Thymus (tissue), 14 donors: ENCODE measurements around the gene PDPR. TPM values are rescaled to one million over a fixed set of nuclear protein-coding genes. Genes with fewer than 3 reads are reported as not detected.
"Not testable (repeated sequence)": the region's sequence is repeated elsewhere in the genome, so short reads cannot be mapped to it uniquely, and the experiment has no call there.

Source experiments
- DNase-seq, 9 donors: peaks; one replicate each; pipeline ENCODE4 v3.0.0-alpha.2; 2013; ENCODE audit warnings: low spot score in 9 of 9, low read depth in 6 of 9, missing footprints in 1 of 9
- H3K27ac ChIP-seq, 2 donors: one replicate each; pipeline ENCODE4 v1.5.1; 2013; ENCODE audit warnings: control low read depth in 1 of 2, low read depth in 1 of 2, low read length in 1 of 2, mild to moderate bottlenecking in 1 of 2, moderate library complexity in 1 of 2
- H3K27me3 ChIP-seq, 2 donors: one replicate each; pipeline ENCODE4 v1.5.1; 2013; ENCODE audit warnings: low read length in 1 of 2; ENCODE audit not compliant: control insufficient read depth in 2 of 2, insufficient read depth in 1 of 2
- H3K36me3 ChIP-seq, 2 donors: one replicate each; pipeline ENCODE4 v1.5.1; 2013; ENCODE audit warnings: low read length in 1 of 2, mild to moderate bottlenecking in 1 of 2, moderate library complexity in 1 of 2; ENCODE audit not compliant: control insufficient read depth in 2 of 2, insufficient read depth in 2 of 2
- H3K4me1 ChIP-seq, 2 donors: one replicate each; pipeline ENCODE4 v1.5.1; 2013; ENCODE audit warnings: low read length in 2 of 2; ENCODE audit not compliant: control insufficient read depth in 2 of 2, insufficient read depth in 2 of 2
- H3K4me3 ChIP-seq, 2 donors: one replicate each; pipeline ENCODE4 v1.5.1; 2013; ENCODE audit warnings: low read length in 2 of 2, control low read depth in 1 of 2, mild to moderate bottlenecking in 1 of 2
- H3K9me3 ChIP-seq, 2 donors: one replicate each; pipeline ENCODE4 v1.5.1; 2013; ENCODE audit warnings: low read length in 1 of 2, mild to moderate bottlenecking in 1 of 2; ENCODE audit not compliant: control insufficient read depth in 2 of 2, insufficient read depth in 1 of 2
- WGBS: extraction: QIAGEN DNeasy Blood & Tissue Kit; methylation state at CpG from one replicate; pipeline ENCODE4 v1.1.7; 2013; 5-methylcytosine and 5-hydroxymethylcytosine counted together
- long read RNA-seq, 10 donors: transcript quantifications; one replicate each; lab custom pipeline, GENCODE V29; 2026
- polyA plus RNA-seq: library from polyadenylated mRNA; stranded (reverse); fragments of 200-250 nt; gene quantifications from one replicate; pipeline ENCODE4 v1.2.3, GENCODE V29; 2013
- total RNA-seq: library from RNA; stranded (reverse); fragments of 120-200 nt; gene quantifications from one replicate; pipeline ENCODE4 v1.2.4, GENCODE V29; 2013
- donor health status: healthy.

PDPR gene
- total RNA-seq: 8.4 TPM
- 10.1 TPM for polyA plus RNA-seq
- long read RNA-seq, donor 1: 0 reads
- long read RNA-seq, donor 2: 0 reads
- long read RNA-seq, donor 3, full-length matches to known transcripts: 1 of 1 reads
- long read RNA-seq, donor 3, partial matches to known transcripts: 0 of 1 reads
- long read RNA-seq, donor 3, other reads (novel, unspliced or antisense): 0 of 1 reads
- long read RNA-seq, donor 4: 0 reads
- long read RNA-seq, donor 5, full-length matches to known transcripts: 1 of 1 reads
- long read RNA-seq, donor 5, partial matches to known transcripts: 0 of 1 reads
- long read RNA-seq, donor 5, other reads (novel, unspliced or antisense): 0 of 1 reads
- long read RNA-seq, donor 6: 0 reads
- long read RNA-seq, donor 7: 0 reads
- long read RNA-seq, donor 8: 0 reads
- long read RNA-seq, donor 9, partial matches to known transcripts: 18 of 18 reads
- long read RNA-seq, donor 9, other reads (novel, unspliced or antisense): 0 of 18 reads
- long read RNA-seq, donor 10: 0 reads

- not testable (repeated sequence) for H3K4me1 ChIP-seq, H3K9me3 ChIP-seq, H3K27me3 ChIP-seq, H3K36me3 ChIP-seq
- H3K27ac ChIP-seq: peak within 1 kb of the TSS in 1 of 2 donors; percentile 36
- under 1% methylated on average over 81 of the region's 88 CpGs for WGBS
- DNase-seq: peak; percentile 34 to 94 (median 82)
- peak within 1 kb of the TSS; percentile 62 to 66 for H3K4me3 ChIP-seq
Measured at GRCh38 chr16:70113982-70114826, at the start of gene PDPR. Gene PDPR (plus strand): TSS chr16:70114332. CDS start chr16:70120493, 6,161 bp downstream.

DNA sequence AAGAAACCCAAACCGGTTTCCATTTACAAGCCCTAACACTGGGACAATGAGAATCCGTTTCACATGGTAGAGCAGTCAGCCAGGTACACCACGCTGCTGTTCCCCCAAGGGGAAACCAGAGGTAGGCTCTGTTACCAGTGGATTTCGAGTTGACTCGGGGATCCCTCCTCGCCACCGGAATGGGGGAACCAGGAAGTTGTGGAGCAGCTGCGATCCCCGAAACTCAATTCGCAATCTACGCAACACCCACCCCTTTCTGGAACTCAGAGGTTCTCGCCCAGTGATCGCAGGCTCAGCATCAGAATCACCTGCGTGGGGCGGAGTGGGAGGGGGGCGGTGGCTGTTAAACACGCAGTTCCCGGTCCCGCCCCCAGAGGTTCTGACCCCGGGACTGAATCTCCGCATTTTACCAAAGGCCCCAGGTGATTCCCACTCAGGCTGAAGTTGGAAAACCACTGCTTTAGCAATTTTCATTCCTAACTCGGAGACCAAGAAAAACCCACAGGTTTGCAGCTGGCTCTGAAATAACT lies 49.2 kb upstream of the PDPR start:
- H3K4me1 ChIP-seq, H3K27me3 ChIP-seq, H3K9me3 ChIP-seq, H3K27ac ChIP-seq, H3K36me3 ChIP-seq: not testable (repeated sequence)
- peak in 7 of 9 donors; percentile 0 to 32 (median 11) for DNase-seq
- 3% methylated on average over 22 of the region's 22 CpGs for WGBS
- peak overlapping the region; percentile 49 to 63 for H3K4me3 ChIP-seq

- DNase-seq, H3K27me3 ChIP-seq, H3K4me1 ChIP-seq, H3K36me3 ChIP-seq, H3K9me3 ChIP-seq: not testable (repeated sequence)
- peak overlapping the region; percentile 49 to 63 for H3K4me3 ChIP-seq
- peak overlapping the region in 1 of 2 donors; percentile 42 for H3K27ac ChIP-seq
- under 1% methylated on average over 33 of the region's 40 CpGs for WGBS
Measured at GRCh38 chr16:70065376-70065745, 48.8 kb upstream of the PDPR start.

DNA sequence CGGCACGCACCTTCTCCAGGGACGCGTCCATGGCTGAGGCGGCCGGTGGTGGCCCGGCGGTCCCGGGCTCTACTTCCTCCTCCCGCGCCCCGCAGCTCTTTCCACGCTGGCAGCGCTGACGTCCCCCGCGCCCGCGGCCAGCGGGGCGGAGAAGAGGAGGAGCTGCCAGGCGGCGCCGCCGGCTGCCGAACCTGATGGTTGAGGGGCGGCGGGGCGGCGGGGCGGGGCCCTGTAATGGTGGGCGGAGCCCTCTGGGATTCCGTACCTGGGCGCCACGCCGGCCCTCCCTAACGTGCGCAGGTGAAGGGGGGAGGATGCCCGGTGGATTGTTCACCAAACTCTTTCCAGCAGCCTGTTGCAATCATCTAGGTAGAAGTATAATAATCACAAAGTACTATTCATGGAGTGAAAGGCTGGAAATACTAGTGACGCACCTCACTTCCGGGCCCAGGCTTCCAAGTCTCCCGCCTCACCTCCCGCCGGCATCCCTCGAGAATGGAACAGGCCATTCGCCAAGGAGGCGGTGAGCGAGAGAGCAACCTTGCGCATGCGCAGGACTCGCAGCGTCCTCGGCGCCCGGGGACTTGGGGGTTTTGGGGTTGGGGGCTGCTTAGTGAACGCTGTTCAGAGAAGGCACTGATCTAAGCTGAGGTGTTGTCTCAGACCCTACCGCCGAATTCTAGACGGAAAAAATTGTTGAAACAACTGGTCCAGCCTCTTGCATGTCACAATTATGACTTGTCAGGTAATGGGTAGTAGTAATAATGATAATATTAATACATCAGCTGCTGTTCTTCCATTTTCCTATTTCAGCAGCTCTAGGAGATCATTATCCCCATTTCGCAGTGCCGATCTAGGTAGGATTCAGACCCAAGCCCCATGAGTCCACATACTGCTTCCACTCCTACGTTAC lies 48.1 kb upstream of the PDPR start:
- H3K4me1 ChIP-seq, H3K36me3 ChIP-seq, H3K27me3 ChIP-seq, H3K9me3 ChIP-seq: not testable (repeated sequence)
- Histone ChIP-seq H3K27ac (peak overlapping the region in 1 of 2 donors; percentile 42), H3K4me3 (peak overlapping the region; percentile 42 to 63)
- WGBS: under 1% methylated on average over 62 of the region's 62 CpGs
- DNase-seq: peak; percentile 27 to 93 (median 81)

DNA sequence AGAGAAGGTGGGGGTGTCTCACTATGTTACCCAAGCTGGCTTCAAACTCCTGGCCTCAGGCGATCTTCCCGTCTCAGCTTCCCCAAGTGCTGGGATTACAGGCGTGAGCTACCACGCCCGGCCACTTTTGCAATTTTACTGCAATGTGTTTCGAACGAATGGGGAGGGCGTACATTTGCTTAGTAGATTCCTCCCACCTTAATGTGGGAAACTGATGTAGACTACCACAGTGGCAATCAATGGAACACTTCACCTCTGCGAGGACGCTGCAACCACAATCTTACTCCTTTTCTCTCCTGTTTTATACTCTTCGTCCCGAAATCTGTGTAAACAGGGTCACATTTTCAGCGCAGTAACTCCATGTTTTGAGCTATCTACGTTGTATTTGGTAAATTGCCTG lies 47.4 kb upstream of the PDPR start:
- not testable (repeated sequence) for H3K4me1 ChIP-seq, H3K4me3 ChIP-seq, H3K9me3 ChIP-seq, H3K27ac ChIP-seq, H3K36me3 ChIP-seq, DNase-seq, H3K27me3 ChIP-seq
- 29% methylated on average over 12 of the region's 14 CpGs for WGBS

- H3K9me3 ChIP-seq, H3K27me3 ChIP-seq, DNase-seq, H3K36me3 ChIP-seq, H3K27ac ChIP-seq, H3K4me1 ChIP-seq, H3K4me3 ChIP-seq: not testable (repeated sequence)
- WGBS: 94% methylated on average over 9 of the region's 9 CpGs
Measured at GRCh38 chr16:70079081-70079480, 35.1 kb upstream of the PDPR start.

- not testable (repeated sequence) for H3K9me3 ChIP-seq, H3K27ac ChIP-seq, H3K4me1 ChIP-seq, H3K27me3 ChIP-seq, DNase-seq, H3K36me3 ChIP-seq, H3K4me3 ChIP-seq
- WGBS: 91% methylated on average over 7 of the region's 7 CpGs
Measured at GRCh38 chr16:70081219-70081618, 32.9 kb upstream of the PDPR start.

DNA sequence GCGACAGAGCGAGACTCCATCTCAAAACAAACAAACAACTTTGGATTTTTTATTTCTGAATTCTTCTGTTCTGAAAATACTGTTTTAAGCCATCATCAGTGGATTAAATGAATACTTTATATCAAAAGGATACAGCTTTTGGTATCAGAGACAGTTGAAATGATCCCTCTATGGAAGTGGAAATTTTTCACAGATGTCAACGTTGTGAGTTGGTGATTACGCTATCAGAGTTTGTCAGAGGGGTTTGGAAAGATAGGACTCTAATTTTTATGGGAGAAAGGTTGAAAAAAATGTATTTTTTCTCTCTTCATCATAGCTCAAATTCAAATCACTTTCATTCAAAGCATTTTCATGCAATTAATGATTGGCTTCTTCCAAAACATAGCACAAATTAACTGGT lies 30.2 kb upstream of the PDPR start:
- not testable (repeated sequence) for DNase-seq, H3K27ac ChIP-seq, H3K9me3 ChIP-seq, H3K4me1 ChIP-seq, H3K27me3 ChIP-seq, H3K36me3 ChIP-seq, H3K4me3 ChIP-seq
- 95% methylated on average over 4 of the region's 4 CpGs for WGBS
